Chondrocyte (in vitro differentiated cells): Measurements from ENCODE around the gene IPO4. TPM values are rescaled to one million over a fixed set of nuclear protein-coding genes. Genes with fewer than 3 reads are reported as not detected.

Experiments
- DNase-seq: peaks from one replicate; pipeline ENCODE4 v3.0.0; 2021; ENCODE audit warnings: mixed read lengths, low spot score
- H3K27ac Mint-ChIP-seq: one replicate; pipeline ENCODE4 v1.8.0; 2021; ENCODE audit warnings: mild to moderate bottlenecking, moderate library complexity, mixed read lengths; ENCODE audit not compliant: unreplicated experiment
- H3K27me3 Mint-ChIP-seq: 2 replicates; pipeline ENCODE4 v1.8.0; 2021; ENCODE audit warnings: low read depth, mixed read lengths
- H3K36me3 Mint-ChIP-seq: 2 replicates; pipeline ENCODE4 v1.8.0; 2021; ENCODE audit warnings: low read depth, mixed read lengths
- H3K4me1 Mint-ChIP-seq: 2 replicates; pipeline ENCODE4 v1.8.0; 2021; ENCODE audit warnings: low read depth, mild to moderate bottlenecking, mixed read lengths
- H3K4me3 Mint-ChIP-seq: one replicate; pipeline ENCODE4 v1.8.0; 2021; ENCODE audit warnings: mild to moderate bottlenecking, moderate library complexity, mixed read lengths; ENCODE audit not compliant: unreplicated experiment
- H3K9me3 Mint-ChIP-seq: 2 replicates; pipeline ENCODE4 v1.8.0; 2021; ENCODE audit warnings: low read depth, mixed read lengths
- total RNA-seq: library from RNA; stranded (reverse); gene quantifications from 3 replicates; pipeline ENCODE4 v1.2.1, GENCODE V29; 2021
- TF ChIP-seq, protein P1 (sequence below): fragments of 200-600 bp; sonication (generic); IDR thresholded peaks from 2 replicates; pipeline ENCODE4 v1.5.0; 2021; ENCODE audit warnings: antibody characterized with exemption, mild to moderate bottlenecking, moderate library complexity

Gene IPO4
- total RNA-seq, 1 donor from 2014 or later: 26.7 TPM

DNA sequence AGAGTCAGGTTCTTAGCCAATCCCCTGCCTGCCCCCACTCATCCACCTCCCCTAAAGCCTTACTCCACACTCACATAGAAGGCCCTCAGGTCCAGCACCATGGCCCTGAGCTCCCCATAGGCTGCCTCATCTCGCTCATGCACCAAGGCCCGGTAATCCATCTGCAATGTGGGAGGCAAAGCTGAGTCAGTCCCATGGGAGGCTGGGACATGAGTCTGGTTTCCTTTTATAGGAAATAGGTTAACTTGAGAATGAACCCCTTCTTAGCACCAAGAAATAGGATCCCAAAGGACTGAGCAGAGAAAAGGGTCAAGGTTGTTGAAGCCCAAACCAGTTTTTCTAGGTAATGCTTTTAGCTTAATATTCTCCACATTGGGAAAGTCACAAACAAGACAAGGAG lies 45.1 kb downstream of the IPO4 start:
- Mint-ChIP-seq H3K4me3 (no peak overlapping the region), H3K4me1 (peaks cover 51% of the 10 kb centered on the region), H3K36me3 (peaks cover 7% of the 10 kb centered on the region), H3K9me3 (no peaks in the 10 kb centered on the region), H3K27me3 (no peaks in the 10 kb centered on the region), H3K27ac (peak overlapping the region; percentile 32)
- TF ChIP-seq, protein P1, sequence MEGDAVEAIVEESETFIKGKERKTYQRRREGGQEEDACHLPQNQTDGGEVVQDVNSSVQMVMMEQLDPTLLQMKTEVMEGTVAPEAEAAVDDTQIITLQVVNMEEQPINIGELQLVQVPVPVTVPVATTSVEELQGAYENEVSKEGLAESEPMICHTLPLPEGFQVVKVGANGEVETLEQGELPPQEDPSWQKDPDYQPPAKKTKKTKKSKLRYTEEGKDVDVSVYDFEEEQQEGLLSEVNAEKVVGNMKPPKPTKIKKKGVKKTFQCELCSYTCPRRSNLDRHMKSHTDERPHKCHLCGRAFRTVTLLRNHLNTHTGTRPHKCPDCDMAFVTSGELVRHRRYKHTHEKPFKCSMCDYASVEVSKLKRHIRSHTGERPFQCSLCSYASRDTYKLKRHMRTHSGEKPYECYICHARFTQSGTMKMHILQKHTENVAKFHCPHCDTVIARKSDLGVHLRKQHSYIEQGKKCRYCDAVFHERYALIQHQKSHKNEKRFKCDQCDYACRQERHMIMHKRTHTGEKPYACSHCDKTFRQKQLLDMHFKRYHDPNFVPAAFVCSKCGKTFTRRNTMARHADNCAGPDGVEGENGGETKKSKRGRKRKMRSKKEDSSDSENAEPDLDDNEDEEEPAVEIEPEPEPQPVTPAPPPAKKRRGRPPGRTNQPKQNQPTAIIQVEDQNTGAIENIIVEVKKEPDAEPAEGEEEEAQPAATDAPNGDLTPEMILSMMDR: no peak
- DNase-seq: no peak

GRCh38 chr14:24141097-24141880 lies 47.3 kb downstream of the IPO4 start, which contains the start of gene EMC9:
Gene EMC9, minus strand, starts transcription at chr14:24141591. Its CDS starts 287 bp downstream, at chr14:24141304.
- H3K4me1 Mint-ChIP-seq: peaks cover 56% of the 10 kb centered on the region

DNA sequence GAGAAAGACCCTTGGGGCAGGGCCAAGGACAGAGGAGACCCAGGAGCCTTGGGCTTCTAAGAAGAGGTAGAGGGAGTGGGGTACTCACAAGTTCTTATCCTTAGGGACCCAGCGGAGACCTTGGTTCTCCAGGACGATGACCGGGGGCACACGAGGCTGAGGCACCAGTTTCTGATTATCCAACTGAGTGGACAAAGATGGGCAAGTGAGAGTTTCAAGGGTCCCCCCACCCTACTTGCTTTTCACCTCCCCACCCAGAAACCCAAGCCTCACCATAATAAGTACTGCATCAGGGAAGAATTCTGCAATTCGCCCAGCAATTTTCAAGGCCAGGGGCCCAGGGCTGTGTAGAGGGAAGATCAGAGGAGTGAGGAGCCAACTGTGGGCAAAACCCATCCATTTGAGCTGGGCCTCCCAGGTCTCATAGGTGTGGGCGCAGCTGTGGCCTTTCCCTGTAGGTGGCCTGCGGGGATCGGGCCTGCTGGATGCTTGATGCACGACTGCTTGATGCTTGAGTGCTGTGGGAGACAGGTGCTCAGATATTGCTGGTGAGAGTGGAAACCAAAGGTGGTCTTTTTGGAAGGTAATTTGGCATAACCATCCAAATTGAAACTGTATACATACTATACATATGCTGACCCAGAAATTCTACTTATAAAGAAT lies 49.2 kb downstream of the IPO4 start:
- H3K9me3 Mint-ChIP-seq: no peaks in the 10 kb centered on the region
- no peak overlapping the region for H3K27ac Mint-ChIP-seq
- H3K27me3 Mint-ChIP-seq: no peaks in the 10 kb centered on the region

More at GRCh38 chr14:24141097-24141880, 47.3 kb downstream of the IPO4 start, which contains the start of gene EMC9:
- H3K36me3 Mint-ChIP-seq: peaks cover 11% of the 10 kb centered on the region
- H3K27me3 Mint-ChIP-seq: no peaks in the 10 kb centered on the region
- TF ChIP-seq, protein P1: peak; percentile 72
- H3K9me3 Mint-ChIP-seq: no peaks in the 10 kb centered on the region
- peak; percentile 100 for DNase-seq
- peak within 1 kb of the TSS; percentile 97 for H3K27ac Mint-ChIP-seq
- H3K4me3 Mint-ChIP-seq: peak within 1 kb of the TSS; percentile 90

GRCh38 chr14:24138396-24139271 lies 50.0 kb downstream of the IPO4 start:
- Mint-ChIP-seq H3K36me3 (peaks cover 11% of the 10 kb centered on the region), H3K9me3 (no peaks in the 10 kb centered on the region), H3K4me1 (peaks cover 51% of the 10 kb centered on the region), H3K27me3 (no peaks in the 10 kb centered on the region), H3K27ac (no peak overlapping the region), H3K4me3 (no peak overlapping the region)
- no peak for DNase-seq
- TF ChIP-seq, protein P1: no peak

More for the DNA sequence above, 49.2 kb downstream of the IPO4 start:
- TF ChIP-seq, protein P1: no peak
- DNase-seq: no peak
- H3K4me1 Mint-ChIP-seq: peaks cover 51% of the 10 kb centered on the region
- peaks cover 11% of the 10 kb centered on the region for H3K36me3 Mint-ChIP-seq
- no peak overlapping the region for H3K4me3 Mint-ChIP-seq
